HG02642 (cell line): ENCODE results near the gene TTC39C.

Experiments used
- ATAC-seq: cut with Tn5 transposase; IDR thresholded peaks from one replicate; pipeline ENCODE4 v1.9.1; 2021; ENCODE audit warnings: mild to moderate bottlenecking; ENCODE audit not compliant: unreplicated experiment, poor library complexity

TTC39C gene

DNA sequence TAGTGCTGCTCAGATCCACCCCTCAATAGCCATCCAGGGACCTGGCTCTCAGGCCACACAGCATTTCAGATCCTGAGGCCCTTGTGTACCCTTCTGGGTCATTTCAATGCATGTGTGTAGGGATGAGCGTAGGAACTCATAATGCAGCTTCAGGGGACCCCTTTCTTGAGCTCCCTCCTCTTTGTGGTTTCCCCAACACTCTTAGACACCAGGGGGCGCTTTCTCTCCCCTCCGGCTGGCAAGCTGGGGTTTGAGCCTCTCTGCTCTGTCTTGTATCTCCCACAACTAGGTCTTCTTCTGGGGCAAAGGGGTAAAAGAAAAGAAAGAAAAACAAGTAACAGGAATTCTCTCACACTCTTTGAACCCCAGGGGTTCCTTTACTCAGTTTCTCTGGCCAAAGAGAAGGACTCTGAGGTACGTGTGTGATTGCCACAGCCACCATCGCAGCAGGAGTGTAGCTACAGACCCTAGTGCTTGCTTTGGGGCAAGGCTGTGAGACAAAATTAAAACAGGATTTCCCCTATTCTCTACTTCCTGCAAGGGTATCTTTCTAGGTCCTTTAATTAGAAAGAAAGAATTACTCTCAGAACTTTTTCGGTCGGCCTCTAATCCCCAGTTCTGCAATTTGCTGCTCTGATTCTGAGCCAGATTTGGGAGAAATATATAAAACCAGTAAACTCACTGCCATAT lies 162.3 kb downstream of the TTC39C start:
- peak; percentile 89 for ATAC-seq

DNA sequence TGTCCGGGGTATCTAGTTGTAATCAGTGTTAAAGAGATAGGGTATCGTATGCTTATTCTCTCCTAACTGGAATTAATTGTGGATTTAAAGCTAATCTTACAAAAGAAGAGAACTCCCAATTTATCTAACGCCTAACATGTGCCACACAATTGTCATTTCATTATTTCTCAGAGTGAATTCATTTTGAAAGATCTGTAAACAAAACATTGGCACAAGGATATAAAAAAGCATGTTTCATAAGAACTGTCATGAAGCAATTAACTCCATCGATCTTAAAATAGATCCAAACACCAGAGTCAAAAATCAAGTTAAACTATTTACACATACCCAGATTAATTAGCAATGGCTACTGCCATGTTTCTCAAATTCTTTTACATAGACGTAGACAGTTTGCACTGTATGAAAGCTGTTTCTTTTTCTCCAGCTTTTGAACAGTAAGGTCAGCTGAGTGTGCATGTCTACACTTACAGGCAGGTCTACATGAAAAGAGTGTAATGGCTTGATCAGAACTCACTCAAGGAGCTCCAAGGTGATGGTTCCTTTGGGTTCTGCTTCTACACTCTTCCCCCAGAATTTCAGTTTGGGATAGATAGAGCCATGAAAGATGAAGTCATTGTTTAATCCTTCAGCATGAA lies 163.1 kb downstream of the TTC39C start:
- ATAC-seq: no peak

DNA sequence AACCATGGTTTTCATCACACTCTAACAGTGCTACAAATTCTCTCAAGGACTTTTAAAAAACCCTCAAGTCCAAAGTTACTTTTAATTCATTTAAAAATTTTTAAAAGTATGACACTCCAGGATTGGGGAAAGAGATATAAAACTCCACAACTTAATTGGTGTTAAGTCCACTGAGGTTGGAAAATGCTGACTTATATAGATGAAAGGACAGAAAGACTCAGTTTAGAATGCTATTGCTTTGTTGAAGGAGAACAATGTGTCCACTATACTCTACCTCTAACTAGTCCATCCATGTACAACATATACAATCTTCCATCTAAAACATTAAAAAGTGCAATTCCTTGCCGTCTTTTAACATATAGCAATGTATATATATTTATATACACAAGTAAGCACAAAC lies 165.5 kb downstream of the TTC39C start:
- ATAC-seq: no peak

DNA sequence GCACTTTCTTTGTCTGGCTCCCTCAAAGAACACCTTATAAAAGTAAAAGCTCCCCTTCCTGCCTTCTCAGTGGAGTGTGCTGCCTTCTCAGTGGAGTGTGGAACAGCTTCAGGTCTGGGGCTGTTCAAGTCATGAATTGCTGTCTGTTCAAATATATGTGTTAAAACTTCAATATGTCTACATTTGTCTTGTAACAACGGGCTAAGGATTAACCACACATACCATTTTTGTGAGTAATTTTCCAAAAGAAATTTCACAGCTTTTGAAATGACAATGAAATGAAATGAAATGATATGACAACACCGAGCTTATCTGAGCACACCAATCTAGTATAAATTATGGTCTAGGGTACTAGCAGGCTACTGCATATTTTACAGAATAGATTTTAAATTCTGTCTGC lies 167.3 kb downstream of the TTC39C start:
- ATAC-seq: no peak
